Measurements from ENCODE around the gene CELSR1.

CELSR1 gene

GRCh38 chr22:46373921-46374662 lies 163.3 kb downstream of the CELSR1 start:
- peak; percentile 20 for DNase-seq

GRCh38 chr22:46373159-46373558 lies 164.3 kb downstream of the CELSR1 start:
- no peak for DNase-seq

GRCh38 chr22:46372686-46373085 lies 164.7 kb downstream of the CELSR1 start:
- DNase-seq: no peak

DNA sequence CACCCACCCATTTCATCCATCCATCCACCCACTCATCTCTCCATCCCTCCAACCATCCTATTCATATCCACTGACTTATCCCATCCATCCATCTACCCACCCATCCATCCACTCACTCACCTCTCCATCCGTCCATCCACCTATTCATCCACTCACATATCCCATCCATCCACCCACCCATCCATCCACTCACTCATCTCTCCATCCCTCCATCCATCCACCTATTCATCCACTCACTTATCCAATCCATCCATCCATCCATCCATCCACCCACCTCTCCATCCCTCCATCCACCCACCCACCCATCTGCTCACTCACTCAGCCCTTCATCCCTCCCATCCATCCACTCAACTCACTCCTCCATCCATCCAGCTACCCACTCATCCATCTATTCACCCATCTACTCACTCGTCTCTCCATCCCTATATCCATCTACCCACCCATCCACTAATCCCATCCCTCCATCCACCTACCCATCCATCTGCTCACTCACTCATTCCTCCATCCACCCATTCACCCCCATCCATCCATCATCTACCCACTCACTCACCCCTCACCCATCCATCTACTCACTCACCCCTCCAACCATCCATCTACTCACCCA lies 165.7 kb downstream of the CELSR1 start:
- no peak for DNase-seq

- DNase-seq: no peak
Observed at GRCh38 chr22:46370584-46371291, 166.7 kb downstream of the CELSR1 start.

DNA sequence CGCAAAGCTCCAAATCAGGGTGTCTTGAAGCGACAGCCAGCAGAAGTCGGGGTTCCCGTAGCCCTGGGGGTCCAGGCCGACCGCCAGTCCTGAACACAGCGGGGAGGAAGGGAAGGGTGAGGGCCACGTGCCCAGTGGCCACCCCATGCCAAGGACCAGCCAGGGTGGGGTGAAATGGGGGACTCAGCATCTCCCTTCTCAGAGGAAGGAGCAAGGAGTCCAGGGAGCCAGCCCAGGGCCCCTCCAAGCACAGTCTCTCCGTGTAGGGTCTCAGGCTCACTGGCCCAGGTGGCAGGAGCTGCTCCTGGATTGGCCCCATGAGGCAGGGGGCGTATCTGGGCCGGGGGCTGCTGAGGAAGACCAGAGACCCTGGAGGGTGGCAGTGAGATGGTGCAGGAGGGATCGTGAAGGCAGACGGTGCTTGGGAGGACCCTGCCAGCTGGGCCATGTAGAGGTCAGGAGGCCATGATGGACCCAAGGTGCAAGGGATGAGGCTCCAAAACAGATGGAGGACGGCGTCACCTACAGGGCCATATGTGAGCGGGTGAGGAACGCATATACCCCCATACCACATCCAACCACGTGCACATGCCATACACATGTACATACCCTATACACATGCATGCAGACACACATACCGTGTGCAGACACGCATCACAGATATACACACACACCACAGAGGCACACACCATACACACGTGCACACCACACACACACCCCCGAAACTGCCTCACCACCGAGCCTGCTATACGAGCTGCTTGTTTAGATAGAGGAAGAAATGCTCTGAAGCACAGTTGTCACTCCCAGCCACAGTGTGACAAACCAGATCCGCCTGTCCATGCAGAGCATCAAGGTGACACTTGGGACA lies 167.5 kb downstream of the CELSR1 start:
- DNase-seq: no peak

DNA sequence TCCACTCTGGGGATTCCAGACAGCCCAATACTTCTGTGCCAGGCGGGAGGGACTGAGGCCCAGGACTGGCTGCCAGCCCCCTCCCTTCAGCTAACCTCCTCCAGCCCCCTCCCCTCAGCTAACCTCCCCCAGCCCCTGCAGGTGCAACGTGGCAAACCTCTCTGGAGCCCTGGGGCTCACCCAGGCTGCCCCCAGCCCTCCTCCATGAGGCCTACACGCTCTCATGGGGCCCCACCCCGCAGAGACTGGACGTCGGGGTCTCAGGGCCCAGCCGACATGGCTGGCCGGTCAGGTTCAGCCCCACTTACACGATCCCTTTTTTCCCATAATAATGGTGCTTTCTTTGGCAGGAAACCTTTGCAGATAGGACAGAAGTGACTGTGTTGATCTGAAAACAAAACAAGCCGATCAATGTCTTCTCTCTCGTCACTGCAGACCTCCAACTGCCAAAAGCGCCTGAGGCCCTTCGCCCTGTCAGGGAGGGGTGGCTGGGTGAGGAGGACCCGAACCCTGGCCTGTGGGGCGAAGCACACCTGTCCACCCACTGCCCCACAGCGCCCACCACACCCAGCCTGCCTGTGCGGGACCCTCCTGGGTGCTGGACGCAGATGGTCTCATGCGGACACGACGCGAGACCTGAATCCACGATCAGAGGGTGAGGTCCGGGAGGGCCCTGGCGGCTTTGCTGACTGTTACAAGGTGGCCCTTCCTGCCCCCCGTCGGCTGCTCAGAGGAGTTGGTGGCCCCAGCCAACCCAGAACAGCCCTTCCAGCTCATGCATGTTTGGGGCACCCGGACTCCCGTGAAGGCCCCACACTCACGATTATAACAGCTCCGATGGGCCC lies 168.3 kb downstream of the CELSR1 start:
- no peak for DNase-seq

DNA sequence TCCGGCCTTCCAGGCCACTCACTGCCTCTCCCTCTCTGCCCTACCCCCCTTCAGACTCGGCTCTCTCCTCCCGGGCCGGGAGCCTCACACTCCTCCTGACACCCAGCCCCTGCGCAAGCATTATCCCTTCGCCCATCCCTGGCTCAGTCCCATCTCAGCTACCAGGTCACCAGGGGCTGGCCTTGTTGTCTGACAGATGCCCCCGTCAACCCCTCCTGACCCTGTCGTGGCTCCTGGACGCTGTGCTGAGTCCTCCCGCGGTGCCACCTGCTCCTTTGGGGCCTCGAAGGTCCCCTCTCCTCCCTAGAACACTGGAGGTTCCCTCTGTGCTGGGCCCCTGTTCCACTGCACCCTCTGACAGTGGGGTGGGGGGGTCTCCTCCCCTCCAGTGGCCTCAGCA lies 169.0 kb downstream of the CELSR1 start:
- no peak for DNase-seq

DNA sequence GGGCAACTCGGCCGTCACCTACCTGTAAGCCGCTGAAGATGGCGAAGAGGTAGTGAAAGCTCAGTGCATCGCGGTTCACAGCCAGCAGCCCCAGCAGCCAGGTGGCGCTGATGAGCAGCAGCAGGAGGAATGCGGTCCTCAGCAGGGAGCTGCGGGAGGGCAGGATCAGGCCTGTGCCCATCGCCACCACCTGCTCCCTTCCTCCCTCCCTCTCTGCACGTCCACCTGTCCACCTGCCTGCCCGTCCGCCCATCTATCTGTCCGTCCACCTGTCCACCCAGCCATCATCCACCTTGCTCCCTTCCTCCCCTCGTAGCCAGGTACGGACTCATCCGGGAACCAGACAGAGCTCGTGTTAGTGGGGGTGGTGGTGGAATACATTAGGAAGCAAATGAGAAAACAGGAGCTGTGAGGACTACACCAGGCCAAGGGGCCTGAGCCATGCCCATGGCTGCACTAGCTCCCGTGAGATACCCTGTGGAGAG lies 169.7 kb downstream of the CELSR1 start:
- peak; percentile 72 for DNase-seq

DNA sequence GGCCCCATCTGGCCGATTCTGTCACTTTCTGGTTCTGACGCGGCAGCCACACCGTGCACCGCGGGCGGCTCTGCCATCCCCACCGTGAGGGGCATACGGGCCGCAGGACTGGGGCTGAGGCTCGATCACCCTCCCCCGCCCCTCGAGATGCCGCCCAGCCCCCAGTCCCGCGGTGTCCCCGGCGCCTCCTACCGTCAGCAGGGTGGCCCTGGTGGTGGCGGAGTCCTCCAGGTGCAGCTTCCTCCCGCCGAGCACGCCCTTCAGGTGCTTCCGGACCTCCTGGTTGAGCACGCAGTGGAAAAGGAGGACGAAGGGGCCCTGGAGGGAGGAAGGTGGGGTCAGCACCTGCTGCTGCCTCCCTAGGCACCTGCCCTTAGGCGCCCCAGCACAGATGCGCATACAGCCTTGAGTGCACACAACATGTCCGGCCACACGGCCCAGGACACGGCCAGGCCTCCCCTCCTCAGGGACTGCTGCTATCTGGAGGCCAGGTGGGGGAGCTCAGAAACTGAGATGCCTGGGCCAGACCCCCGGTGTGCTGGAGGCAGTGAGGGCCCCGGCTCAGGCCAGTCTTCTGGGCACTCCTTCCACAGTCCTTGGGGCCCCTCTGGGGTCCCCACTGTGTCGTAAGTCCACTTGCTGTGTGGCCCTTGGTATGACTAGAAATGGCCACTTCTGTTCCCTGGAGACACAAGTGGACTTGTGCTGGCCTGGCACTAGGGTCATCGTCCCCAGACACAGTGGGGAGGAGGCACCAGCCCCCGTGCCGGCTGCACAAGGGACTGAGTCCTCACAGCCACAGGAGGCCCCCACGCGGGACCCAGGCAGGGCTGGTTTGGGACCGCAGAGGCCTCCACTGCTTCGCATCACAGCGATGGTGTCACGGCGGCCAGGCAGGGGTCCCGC lies 170.4 kb downstream of the CELSR1 start:
- DNase-seq: peak; percentile 30

GRCh38 chr22:46366327-46366731 lies 171.1 kb downstream of the CELSR1 start:
- no peak for DNase-seq

DNA sequence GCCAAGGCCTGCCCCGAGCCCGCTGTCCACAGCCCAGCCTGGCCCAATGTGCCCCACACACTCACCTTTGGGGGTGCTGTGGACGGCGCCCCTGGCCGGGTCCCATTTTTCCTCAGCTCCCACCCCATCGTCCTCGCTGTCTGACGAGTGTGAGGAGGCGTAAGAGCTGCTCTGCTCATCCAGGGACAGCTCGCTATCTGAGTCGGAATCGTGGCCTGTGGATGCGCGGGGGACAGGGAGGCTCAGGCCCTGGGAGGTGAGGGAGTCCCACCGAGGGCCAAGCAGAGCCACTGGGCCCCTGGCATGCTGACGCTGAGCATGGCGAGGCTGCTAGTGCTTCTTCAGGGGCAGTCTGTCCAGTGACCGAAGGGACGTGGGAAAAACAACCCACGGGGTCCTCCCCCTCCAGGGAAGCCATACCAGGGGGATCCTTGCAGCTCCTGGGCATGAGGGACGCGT lies 172.2 kb downstream of the CELSR1 start:
- no peak for DNase-seq

- DNase-seq: no peak
Observed at GRCh38 chr22:46364341-46365165, 172.9 kb downstream of the CELSR1 start.

DNA sequence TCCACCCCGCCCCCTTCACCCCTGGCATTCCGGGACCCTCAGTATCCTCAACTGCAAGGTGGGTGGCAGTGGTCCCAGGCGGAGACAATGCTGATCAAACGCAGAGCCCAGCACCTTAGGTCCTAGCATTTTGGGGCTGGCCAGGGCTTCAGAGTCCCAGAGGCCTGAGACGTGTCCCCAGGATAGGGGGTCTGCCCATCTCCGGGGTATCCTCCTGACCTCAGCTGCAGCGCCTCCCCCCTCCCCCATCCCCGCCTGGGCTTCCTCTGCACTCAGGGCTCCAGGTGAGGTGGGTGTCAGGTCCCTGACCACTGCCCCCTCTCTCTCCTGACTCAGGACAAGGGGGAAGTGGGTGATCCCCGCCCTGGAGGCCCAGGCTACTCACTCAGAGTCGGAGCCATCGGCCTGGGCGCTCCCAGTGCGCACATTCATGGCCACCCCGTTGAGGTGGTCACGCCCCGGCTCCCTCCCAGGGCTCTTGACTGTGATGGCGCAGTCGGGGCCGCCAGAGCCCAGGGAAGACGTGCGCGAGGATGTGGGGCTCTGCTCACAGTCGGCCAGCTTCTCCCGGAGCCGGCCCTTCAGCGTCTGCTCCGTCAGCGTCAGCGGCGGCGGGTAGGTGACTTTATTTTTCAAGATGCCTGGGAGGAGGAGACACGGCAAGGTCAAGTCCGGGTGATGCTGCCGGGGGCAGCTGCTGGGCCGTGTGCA lies 173.7 kb downstream of the CELSR1 start:
- DNase-seq: no peak

DNA sequence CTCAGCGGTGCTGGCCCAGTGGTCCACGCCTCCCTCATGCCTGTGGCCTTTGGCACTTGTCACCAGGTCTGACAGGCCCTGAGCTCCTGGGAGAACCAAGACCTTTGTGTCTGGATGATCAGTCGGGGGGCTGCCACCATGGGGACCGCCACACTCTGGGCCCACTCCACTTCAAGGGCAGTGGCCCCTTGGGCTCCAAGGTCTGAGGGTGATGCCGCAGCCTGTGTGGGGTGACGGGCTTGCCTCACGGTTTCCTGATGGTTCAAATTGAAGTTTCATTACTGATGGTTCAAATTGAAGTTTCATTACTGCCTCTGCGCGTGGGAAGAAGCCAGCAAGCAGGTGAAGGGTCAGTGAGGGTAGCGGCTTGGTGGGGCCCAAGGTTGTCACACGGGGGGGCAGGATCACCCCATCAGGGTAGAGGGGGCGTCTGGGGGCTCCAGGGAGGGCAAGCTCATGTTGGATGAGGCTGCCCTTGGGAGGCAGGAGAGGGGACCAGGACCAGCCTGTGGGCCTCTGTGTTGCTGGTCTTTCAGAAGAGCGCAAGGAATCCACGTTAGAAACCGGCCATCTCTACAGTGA lies 174.4 kb downstream of the CELSR1 start:
- no peak for DNase-seq

GRCh38 chr22:46362203-46362933 lies 175.1 kb downstream of the CELSR1 start:
- no peak for DNase-seq

DNA sequence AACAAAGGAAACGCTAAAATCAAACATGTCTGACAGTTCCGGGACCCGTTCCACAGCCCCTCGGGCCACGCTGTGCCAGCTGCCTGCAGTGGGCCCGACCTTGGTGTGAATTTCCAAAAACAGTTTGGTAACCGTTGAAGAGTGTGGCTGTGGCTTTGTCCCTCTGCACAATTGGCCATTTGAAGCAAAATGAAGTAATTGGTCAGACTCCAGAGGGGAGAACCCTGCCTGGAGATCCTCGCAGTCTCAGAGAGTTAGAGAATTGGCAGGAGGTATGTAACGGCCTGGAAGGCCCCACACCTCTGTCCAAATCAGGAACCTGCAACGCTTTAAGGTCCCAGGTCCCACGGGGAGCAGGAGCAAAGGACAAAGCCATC lies 175.6 kb downstream of the CELSR1 start:
- no peak for DNase-seq

DNA sequence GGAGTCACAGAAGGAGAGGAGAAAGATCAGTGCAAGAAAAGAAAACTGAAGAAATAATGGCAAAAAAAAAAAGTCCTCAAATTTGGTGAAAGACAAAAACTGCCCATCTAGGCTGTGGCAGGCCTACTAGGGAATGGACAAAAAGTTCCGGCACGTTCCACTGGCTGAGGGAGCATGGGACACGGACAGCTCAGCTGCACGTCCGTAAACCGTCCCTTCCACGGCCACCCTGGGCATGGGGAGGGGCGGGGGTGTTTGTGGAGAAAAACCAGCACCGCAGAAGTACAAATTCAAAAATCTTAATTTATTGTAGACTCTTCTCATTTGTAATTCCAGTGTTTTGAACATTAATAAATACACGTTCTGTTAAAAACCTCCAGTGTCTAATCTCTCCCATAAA lies 176.5 kb downstream of the CELSR1 start:
- no peak for DNase-seq
